ENCODE results near the gene NUFIP1. TPM values are rescaled to one million over a fixed set of nuclear protein-coding genes. Genes with fewer than 3 reads are reported as not detected.

NUFIP1 gene
- total and polyA plus RNA-seq, 2 donors (not counting 3 experiments of a cell fraction or from before 2014, with no cell fraction given) = 1.4 to 6.9 TPM

DNA sequence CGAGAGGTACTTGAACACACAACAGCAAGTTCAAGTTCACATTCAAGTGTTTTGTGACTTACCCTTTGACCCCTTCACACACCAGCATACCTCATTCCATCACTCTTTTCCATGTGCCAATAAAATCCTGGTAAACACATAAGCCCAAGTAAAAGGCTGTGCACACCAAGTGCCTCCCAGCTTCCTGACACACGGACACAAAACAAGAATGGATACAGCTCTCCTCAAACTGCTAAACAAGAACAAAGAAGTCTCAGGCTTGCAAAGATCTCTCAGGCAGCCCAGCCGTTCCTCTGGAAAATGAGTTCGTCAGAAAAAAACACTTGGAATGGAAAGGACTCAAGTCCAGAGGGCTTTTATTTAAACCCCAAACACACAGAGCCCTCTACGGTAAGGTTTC is 83.7 kb downstream of the NUFIP1 start:
- no peak overlapping the region for H2AFZ ChIP-seq (ENCODE audit: low read depth, low read length)
- intact Hi-C loops (cut with micrococcal nuclease) (no loop called here), dilution Hi-C loops (cut with MboI; ENCODE audit: extremely low pct_ligation_motif_present, low sequenced_read_pairs) (no loop called here)
- FAIRE-seq = no peak
- BruUV-seq (replicated peaks) = no TSS peak
- H3K27ac ChIP-seq (ENCODE audit: insufficient read depth, low read depth, low read length) = no peak overlapping the region
- H3K9me1 ChIP-seq (replicated peaks; ENCODE audit: control insufficient read depth, extremely low read depth, insufficient read depth, low read length) = no peaks in the 10 kb centered on the region
- H3K27me3 ChIP-seq (ENCODE audit: control insufficient read depth in 2 of 2, insufficient read depth in 2 of 2, low read length in 2 of 2) = no peaks in the 10 kb centered on the region
- POLR2A ChIA-PET = no interaction called here
- DNase-seq (ENCODE audit: low read depth, low spot score) = no peak
- no peaks in the 10 kb centered on the region for H4K20me1 ChIP-seq (replicated peaks; ENCODE audit: control insufficient read depth, extremely low read depth, insufficient read depth, low read length)
- H3K9ac ChIP-seq (replicated peaks; ENCODE audit: extremely low read depth, insufficient read depth, low read length) = no peak overlapping the region
- no peak overlapping the region for H3K4me2 ChIP-seq (ENCODE audit: insufficient read depth, low read length)
- H3K36me3 ChIP-seq (ENCODE audit: control insufficient read depth in 2 of 2, extremely low read depth in 1 of 2, insufficient read depth in 2 of 2, low read length in 2 of 2) = no peaks in the 10 kb centered on the region
- CTCF ChIA-PET = interaction anchor here (1.1 to 2.7 kb wide), 3 partner anchors 9 to 421 kb away, joined by 4 to 8 read pairs (median 5); no protein-coding TSS in a partner anchor
- no peak overlapping the region for H3K4me3 ChIP-seq (replicated peaks in 1 of 3; ENCODE audit: insufficient read depth in 1 of 3, low read depth in 1 of 3, low read length in 3 of 3)
- H3K9me3 ChIP-seq (replicated peaks; ENCODE audit: control insufficient read depth, insufficient read depth, low read length) = no peaks in the 10 kb centered on the region
- H3K79me2 ChIP-seq (ENCODE audit: control insufficient read depth, insufficient read depth, low read length) = no peaks in the 10 kb centered on the region
- TF ChIP-seq EZH2 (IDR thresholded peaks at IDR 0.05; ENCODE audit: borderline replicate concordance, low read depth, low read length, severe bottlenecking) (no peak), FOS (IDR thresholded peaks at IDR 0.05; ENCODE audit: borderline replicate concordance, insufficient read depth, low read length) (no peak), POLR2AphosphoS5 (IDR thresholded peaks at IDR 0.05; ENCODE audit: insufficient read depth, low read depth, low read length) (no peak), JUN (IDR thresholded peaks at IDR 0.05; ENCODE audit: borderline replicate concordance, insufficient read depth, insufficient read length, low read depth) (no peak), CTCF (IDR thresholded peaks at IDR 0.05; ENCODE audit: extremely low read depth in 1 of 2, insufficient read depth in 1 of 2, low read depth in 1 of 2, low read length in 2 of 2) (no peak), MYC (IDR thresholded peaks at IDR 0.05; ENCODE audit: low read depth, low read length) (no peak), GATA2 (IDR thresholded peaks at IDR 0.05; ENCODE audit: insufficient read depth, insufficient read length, low read depth, low read length) (no peak), POLR2A (IDR thresholded peaks at IDR 0.05; ENCODE audit: low read depth, low read length) (no peak)
- TF ChIP-seq, protein P1, sequence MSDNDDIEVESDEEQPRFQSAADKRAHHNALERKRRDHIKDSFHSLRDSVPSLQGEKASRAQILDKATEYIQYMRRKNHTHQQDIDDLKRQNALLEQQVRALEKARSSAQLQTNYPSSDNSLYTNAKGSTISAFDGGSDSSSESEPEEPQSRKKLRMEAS (IDR thresholded peaks at IDR 0.05; ENCODE audit: insufficient read depth, insufficient read length) = no peak
- no peaks in the 10 kb centered on the region for H3K4me1 ChIP-seq (ENCODE audit: control insufficient read depth, extremely low read depth, insufficient read depth, low read length)

Measured in endothelial cell of umbilical vein (primary cell).